HL-60 (cell line): ENCODE measurements around the gene USH2A.

Experiments used
- DNase-seq, 2 experiments: peaks; one replicate each; pipeline ENCODE4 v3.0.0-alpha.2; 2010 to 2020; ENCODE audit warnings: low read depth in 1 of 2, low spot score in 1 of 2
- H3K27ac ChIP-seq: fragments of 250-450 bp; sonication (Bioruptor Pico); replicated peaks from 2 replicates; pipeline ENCODE4 v1.5.1; 2020; ENCODE audit warnings: mild to moderate bottlenecking, moderate library complexity
- H3K27me3 ChIP-seq: fragments of 250-450 bp; sonication (Bioruptor Pico); 2 replicates; pipeline ENCODE4 v1.5.1; 2021; ENCODE audit warnings: mild to moderate bottlenecking, moderate library complexity; ENCODE audit not compliant: insufficient read depth, poor library complexity, severe bottlenecking
- H3K4me3 ChIP-seq: replicated peaks from 2 replicates; pipeline ENCODE4 v1.5.1; 2011; ENCODE audit warnings: mild to moderate bottlenecking, control low read depth, low read length; ENCODE audit not compliant: insufficient read depth
- CTCF ChIP-seq: IDR thresholded peaks from one replicate; pipeline ENCODE4 v1.5.1; 2011; ENCODE audit warnings: low read length, control low read depth, inconsistent platforms; ENCODE audit not compliant: insufficient read depth
- GABPA ChIP-seq: IDR thresholded peaks from 2 replicates; pipeline ENCODE4 v1.6.1; 2012; ENCODE audit warnings: low read depth
- POLR2AphosphoS5 ChIP-seq: IDR thresholded peaks from 2 replicates; pipeline ENCODE4 v1.6.1; 2012; ENCODE audit warnings: low read depth
- REST ChIP-seq: IDR thresholded peaks from 2 replicates; pipeline ENCODE4 v1.6.1; 2012; ENCODE audit warnings: low read depth; ENCODE audit not compliant: insufficient replicate concordance
- SPI1 ChIP-seq: IDR thresholded peaks from 2 replicates; pipeline ENCODE4 v1.6.1; 2012; ENCODE audit warnings: low read depth, mild to moderate bottlenecking, borderline replicate concordance

USH2A gene

GRCh38 chr1:216200941-216201340 lies 222.3 kb downstream of the USH2A start:
- DNase-seq = no peak
- Histone ChIP-seq H3K27me3 (peaks cover 2% of the 10 kb centered on the region), H3K27ac (no peak overlapping the region), H3K4me3 (no peak overlapping the region)
- TF ChIP-seq GABPA (no peak), SPI1 (no peak), REST (no peak), CTCF (no peak), POLR2AphosphoS5 (no peak)

DNA sequence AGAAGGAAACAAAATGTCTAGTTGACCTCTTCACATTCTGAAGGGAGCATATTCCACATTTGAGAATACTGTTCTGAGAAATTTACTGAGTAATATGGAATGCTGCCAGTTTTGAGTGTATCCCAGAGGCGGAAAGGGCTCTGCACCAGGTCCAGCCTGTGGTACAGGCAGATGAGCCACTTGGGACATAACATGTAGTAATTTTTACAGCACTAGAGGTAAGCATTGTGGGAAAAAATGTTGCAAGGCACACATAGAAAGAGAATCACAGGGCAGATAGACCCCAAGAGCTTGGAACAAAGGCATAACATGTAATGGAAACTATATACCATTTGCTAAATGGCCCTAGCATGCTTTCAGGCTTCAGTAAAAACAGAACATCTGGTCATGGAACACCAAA lies 228.5 kb downstream of the USH2A start:
- no peak overlapping the region for H3K27ac ChIP-seq
- H3K27me3 ChIP-seq = no peaks in the 10 kb centered on the region
- TF ChIP-seq CTCF (no peak), POLR2AphosphoS5 (no peak), SPI1 (no peak), GABPA (no peak), REST (no peak)
- no peak overlapping the region for H3K4me3 ChIP-seq
- no peak for DNase-seq

GRCh38 chr1:216193839-216194443 lies 229.3 kb downstream of the USH2A start:
- no peak overlapping the region for H3K27ac ChIP-seq

More at GRCh38 chr1:216193839-216194443, 229.3 kb downstream of the USH2A start:
- DNase-seq = no peak
- Histone ChIP-seq H3K4me3 (no peak overlapping the region), H3K27me3 (no peaks in the 10 kb centered on the region)
- TF ChIP-seq GABPA = no peak
- TF ChIP-seq CTCF = no peak
- TF ChIP-seq REST = no peak
- TF ChIP-seq SPI1 = no peak
- no peak for TF ChIP-seq POLR2AphosphoS5
